ENCODE results near the gene IFFO2.

IFFO2 gene

GRCh38 chr1:18948048-18948912 is 8.2 kb downstream of the IFFO2 start:
- peak overlapping the region; percentile 57 for H3K4me3 ChIP-seq (ENCODE audit: low read length, poor library complexity, severe bottlenecking)
- no peaks in the 10 kb centered on the region for H3K27me3 ChIP-seq (ENCODE audit: insufficient read depth, low read length, poor library complexity, severe bottlenecking)
- no peaks in the 10 kb centered on the region for H3K9me3 ChIP-seq (ENCODE audit: insufficient read depth, low read depth, low read length)
- peak overlapping the region; percentile 81 for H3K4me2 ChIP-seq (ENCODE audit: low read depth, low read length, poor library complexity, severe bottlenecking)
- H3K9me2 ChIP-seq (replicated peaks; ENCODE audit: low read depth, low read length), result no peaks in the 10 kb centered on the region
- H4K20me1 ChIP-seq (ENCODE audit: insufficient read depth, low read length, poor library complexity, severe bottlenecking), result peaks cover 20% of the 10 kb centered on the region
- 0 out of 2 replicates have a peak, but pooled peaks cover 5% of the 10 kb centered on the region for H3F3A ChIP-seq (ENCODE audit: low read depth)
- TF ChIP-seq, protein P1, sequence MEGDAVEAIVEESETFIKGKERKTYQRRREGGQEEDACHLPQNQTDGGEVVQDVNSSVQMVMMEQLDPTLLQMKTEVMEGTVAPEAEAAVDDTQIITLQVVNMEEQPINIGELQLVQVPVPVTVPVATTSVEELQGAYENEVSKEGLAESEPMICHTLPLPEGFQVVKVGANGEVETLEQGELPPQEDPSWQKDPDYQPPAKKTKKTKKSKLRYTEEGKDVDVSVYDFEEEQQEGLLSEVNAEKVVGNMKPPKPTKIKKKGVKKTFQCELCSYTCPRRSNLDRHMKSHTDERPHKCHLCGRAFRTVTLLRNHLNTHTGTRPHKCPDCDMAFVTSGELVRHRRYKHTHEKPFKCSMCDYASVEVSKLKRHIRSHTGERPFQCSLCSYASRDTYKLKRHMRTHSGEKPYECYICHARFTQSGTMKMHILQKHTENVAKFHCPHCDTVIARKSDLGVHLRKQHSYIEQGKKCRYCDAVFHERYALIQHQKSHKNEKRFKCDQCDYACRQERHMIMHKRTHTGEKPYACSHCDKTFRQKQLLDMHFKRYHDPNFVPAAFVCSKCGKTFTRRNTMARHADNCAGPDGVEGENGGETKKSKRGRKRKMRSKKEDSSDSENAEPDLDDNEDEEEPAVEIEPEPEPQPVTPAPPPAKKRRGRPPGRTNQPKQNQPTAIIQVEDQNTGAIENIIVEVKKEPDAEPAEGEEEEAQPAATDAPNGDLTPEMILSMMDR (conservative IDR thresholded peaks at IDR 0.05; ENCODE audit: low read length), result no peak
- TF ChIP-seq EZH2phosphoT487 (IDR thresholded peaks at IDR 0.05; ENCODE audit: borderline replicate concordance), result no peak
- H3K79me2 ChIP-seq (ENCODE audit: insufficient read depth, low read length), result peaks cover 95% of the 10 kb centered on the region
- H2AFZ ChIP-seq (ENCODE audit: low read length), result no peak overlapping the region
- peak overlapping the region; percentile 66 for H3K9ac ChIP-seq (ENCODE audit: low read depth, low read length, poor library complexity, severe bottlenecking)
- H3K4me1 ChIP-seq (ENCODE audit: insufficient read depth, low read length, poor library complexity, severe bottlenecking), result peaks cover 86% of the 10 kb centered on the region
- no peaks in the 10 kb centered on the region for H3K36me3 ChIP-seq (ENCODE audit: insufficient read depth, low read length)

- H3K9ac ChIP-seq (ENCODE audit: low read depth, low read length, poor library complexity, severe bottlenecking), result peak overlapping the region; percentile 53
- 0 out of 2 replicates have a peak, but pooled peaks cover 5% of the 10 kb centered on the region for H3F3A ChIP-seq (ENCODE audit: low read depth)
- H4K20me1 ChIP-seq (ENCODE audit: insufficient read depth, low read length, poor library complexity, severe bottlenecking), result peaks cover 13% of the 10 kb centered on the region
- H2AFZ ChIP-seq (ENCODE audit: low read length), result no peak overlapping the region
- no peaks in the 10 kb centered on the region for H3K9me3 ChIP-seq (ENCODE audit: insufficient read depth, low read depth, low read length)
- peaks cover 79% of the 10 kb centered on the region for H3K4me1 ChIP-seq (ENCODE audit: insufficient read depth, low read length, poor library complexity, severe bottlenecking)
- peaks cover 90% of the 10 kb centered on the region for H3K79me2 ChIP-seq (ENCODE audit: insufficient read depth, low read length)
- H3K9me2 ChIP-seq (replicated peaks; ENCODE audit: low read depth, low read length), result no peaks in the 10 kb centered on the region
- H3K27me3 ChIP-seq (ENCODE audit: insufficient read depth, low read length, poor library complexity, severe bottlenecking), result no peaks in the 10 kb centered on the region
- no peaks in the 10 kb centered on the region for H3K36me3 ChIP-seq (ENCODE audit: insufficient read depth, low read length)
- TF ChIP-seq EZH2phosphoT487 (IDR thresholded peaks at IDR 0.05; ENCODE audit: borderline replicate concordance), result no peak
- TF ChIP-seq, protein P1 (conservative IDR thresholded peaks at IDR 0.05; ENCODE audit: low read length), result no peak
- H3K4me2 ChIP-seq (ENCODE audit: low read depth, low read length, poor library complexity, severe bottlenecking), result peak overlapping the region; percentile 81
- H3K4me3 ChIP-seq (ENCODE audit: low read length, poor library complexity, severe bottlenecking), result peak overlapping the region; percentile 57
Measured at GRCh38 chr1:18947570-18947969, 8.9 kb downstream of the IFFO2 start.

GRCh38 chr1:18946550-18947381 is 9.7 kb downstream of the IFFO2 start:
- Histone ChIP-seq H3F3A (ENCODE audit: low read depth) (0 out of 2 replicates have a peak, but pooled peaks cover 5% of the 10 kb centered on the region), H4K20me1 (ENCODE audit: insufficient read depth, low read length, poor library complexity, severe bottlenecking) (peaks cover 6% of the 10 kb centered on the region), H3K79me2 (ENCODE audit: insufficient read depth, low read length) (peaks cover 89% of the 10 kb centered on the region), H3K9me2 (replicated peaks; ENCODE audit: low read depth, low read length) (no peaks in the 10 kb centered on the region), H3K36me3 (ENCODE audit: insufficient read depth, low read length) (no peaks in the 10 kb centered on the region), H3K9ac (ENCODE audit: low read depth, low read length, poor library complexity, severe bottlenecking) (peak overlapping the region; percentile 53), H3K4me3 (ENCODE audit: low read length, poor library complexity, severe bottlenecking) (no peak overlapping the region), H3K4me1 (ENCODE audit: insufficient read depth, low read length, poor library complexity, severe bottlenecking) (peaks cover 71% of the 10 kb centered on the region), H3K4me2 (ENCODE audit: low read depth, low read length, poor library complexity, severe bottlenecking) (peak overlapping the region; percentile 81), H3K27me3 (ENCODE audit: insufficient read depth, low read length, poor library complexity, severe bottlenecking) (no peaks in the 10 kb centered on the region), H3K9me3 (ENCODE audit: insufficient read depth, low read depth, low read length) (no peaks in the 10 kb centered on the region), H2AFZ (ENCODE audit: low read length) (no peak overlapping the region)
- TF ChIP-seq, protein P1 (conservative IDR thresholded peaks at IDR 0.05; ENCODE audit: low read length), result no peak
- TF ChIP-seq EZH2phosphoT487 (IDR thresholded peaks at IDR 0.05; ENCODE audit: borderline replicate concordance), result no peak

Data from Loucy (cell line).